Colonic mucosa (tissue), 4 donors: ENCODE measurements around the gene EIF5. TPM values are rescaled to one million over a fixed set of nuclear protein-coding genes. Genes with fewer than 3 reads are reported as not detected.
"Not testable (repeated sequence)": the region's sequence is repeated elsewhere in the genome, so short reads cannot be mapped to it uniquely, and the experiment has no call there.

Experiments used
- DNase-seq: peaks from one replicate; pipeline ENCODE4 v3.0.0-alpha.2; 2020
- H3K27ac ChIP-seq: fragments of 200-600 bp; one replicate; pipeline ENCODE4 v1.8.0; 2021
- H3K27me3 ChIP-seq: fragments of 200-600 bp; one replicate; pipeline ENCODE4 v1.8.0; 2021
- H3K36me3 ChIP-seq: fragments of 200-600 bp; one replicate; pipeline ENCODE4 v1.8.0; 2021
- H3K4me1 ChIP-seq: fragments of 200-600 bp; one replicate; pipeline ENCODE4 v1.8.0; 2021; ENCODE audit warnings: mild to moderate bottlenecking
- H3K4me3 ChIP-seq: fragments of 200-600 bp; one replicate; pipeline ENCODE4 v1.8.0; 2021
- H3K9ac ChIP-seq, 2 donors: one replicate each; pipeline ENCODE4 v1.7.0; 2013; ENCODE audit warnings: control low read depth in 2 of 2, low read depth in 2 of 2, low read length in 2 of 2
- H3K9me3 ChIP-seq: fragments of 200-600 bp; one replicate; pipeline ENCODE4 v1.8.0; 2021
- CTCF ChIP-seq: fragments of 200-600 bp; IDR thresholded peaks from one replicate; pipeline ENCODE4 v1.8.0; 2022; ENCODE audit warnings: antibody characterized with exemption, mild to moderate bottlenecking
- intact Hi-C: fragments of 100-400 bp; cut with DNase I; formaldehyde crosslinking; loops from one replicate; pipeline ENCODE4 v1.14.1; 2022
- total RNA-seq, 2 donors: library from RNA; stranded (reverse); fragmentation: NEBNext Ultra II Directional in 1 of 2; extraction: Animal tissue kit (Norgen Biotek cat#: 25700) in 1 of 2; gene quantifications; one replicate each; pipeline ENCODE4 v1.2.1, GENCODE V29; 2021
- donor health status: healthy.
- donor health status: DM: no; HTN: no; CAD: no.
- donor health status: DM: no; HTN: no; CAD: no.

EIF5 gene
- total RNA-seq, 2 donors from 2014 or later: 169 to 265 TPM

GRCh38 chr14:103353362-103353761, 19.3 kb downstream of the EIF5 start:
- Histone ChIP-seq H3K27me3 (no peaks in the 10 kb centered on the region), H3K27ac (no peak overlapping the region), H3K9me3 (no peaks in the 10 kb centered on the region), H3K9ac (no peak overlapping the region), H3K4me1 (no peaks in the 10 kb centered on the region), H3K4me3 (no peak overlapping the region), H3K36me3 (no peaks in the 10 kb centered on the region)
- no peak for DNase-seq
- TF ChIP-seq CTCF: no peak
- intact Hi-C loops: no loop called here

GRCh38 chr14:103354141-103354540, 20.1 kb downstream of the EIF5 start:
- no peak overlapping the region for H3K27ac ChIP-seq
- DNase-seq: no peak
- no peak overlapping the region for H3K9ac ChIP-seq
- no peak overlapping the region for H3K4me3 ChIP-seq
- no peaks in the 10 kb centered on the region for H3K9me3 ChIP-seq
- H3K4me1 ChIP-seq: no peaks in the 10 kb centered on the region
- H3K27me3 ChIP-seq: no peaks in the 10 kb centered on the region
- intact Hi-C loops: no loop called here
- no peaks in the 10 kb centered on the region for H3K36me3 ChIP-seq
- no peak for TF ChIP-seq CTCF

GRCh38 chr14:103356024-103356682, 22.1 kb downstream of the EIF5 start:
- no peak overlapping the region for H3K4me3 ChIP-seq
- H3K4me1 ChIP-seq: no peaks in the 10 kb centered on the region
- no peaks in the 10 kb centered on the region for H3K36me3 ChIP-seq
- H3K9ac ChIP-seq: no peak overlapping the region
- TF ChIP-seq CTCF: no peak
- intact Hi-C loops: no loop called here
- H3K27me3 ChIP-seq: no peaks in the 10 kb centered on the region
- H3K9me3 ChIP-seq: no peaks in the 10 kb centered on the region
- no peak for DNase-seq
- no peak overlapping the region for H3K27ac ChIP-seq

- H3K4me1 ChIP-seq, H3K27ac ChIP-seq, DNase-seq, H3K36me3 ChIP-seq, H3K27me3 ChIP-seq, H3K4me3 ChIP-seq, H3K9ac ChIP-seq, intact Hi-C loops, H3K9me3 ChIP-seq: not testable (repeated sequence)
Observed at GRCh38 chr14:103357552-103357951, 23.5 kb downstream of the EIF5 start.

- intact Hi-C loops: no loop called here
- no peak overlapping the region for H3K4me3 ChIP-seq
- no peaks in the 10 kb centered on the region for H3K27me3 ChIP-seq
- no peak for DNase-seq
- H3K27ac ChIP-seq: no peak overlapping the region
- H3K9me3 ChIP-seq: no peaks in the 10 kb centered on the region
- H3K9ac ChIP-seq: no peak overlapping the region
- no peak for TF ChIP-seq CTCF
- no peaks in the 10 kb centered on the region for H3K4me1 ChIP-seq
- no peaks in the 10 kb centered on the region for H3K36me3 ChIP-seq
Observed at GRCh38 chr14:103360548-103360947, 26.5 kb downstream of the EIF5 start.

GRCh38 chr14:103361867-103362266, 27.8 kb downstream of the EIF5 start:
- Histone ChIP-seq H3K27me3 (no peaks in the 10 kb centered on the region), H3K9me3 (no peaks in the 10 kb centered on the region), H3K9ac (no peak overlapping the region), H3K4me1 (no peaks in the 10 kb centered on the region), H3K36me3 (no peaks in the 10 kb centered on the region), H3K4me3 (no peak overlapping the region), H3K27ac (no peak overlapping the region)
- intact Hi-C loops: no loop called here
- no peak for TF ChIP-seq CTCF
- no peak for DNase-seq
